HEK293 (cell line): Measurements from ENCODE around the gene TLE1.
A peak's percentile ranks its signal among the peaks of the same experiment; 100 is the strongest.

Experiments used
- CTCF ChIA-PET: fragments of 350-600 bp; formaldehyde crosslinking; extraction: SDS; loops from one replicate; lab custom pipeline; 2021; ENCODE audit warnings: antibody characterized with exemption; lab: Yijun Ruan, JAX
- POLR2A ChIA-PET: fragments of 300-600 bp; formaldehyde crosslinking; extraction: SDS; loops from one replicate; lab custom pipeline; 2020; ENCODE audit warnings: antibody characterized with exemption, inconsistent platforms; lab: Yijun Ruan, JAX
- H3K27ac ChIP-seq: fragments of 200-500 bp; sonication (Bioruptor generic); 2 replicates; pipeline ENCODE4 v1.5.1; 2014; ENCODE audit warnings: low read depth, low read length, control low read depth, inconsistent platforms; ENCODE audit errors: extremely low read depth
- H3K36me3 ChIP-seq, 2 experiments: fragments of 200-500 bp in 1 of 2; sonication (Bioruptor generic) in 1 of 2; 1 replicate in 1 of 2; 2 replicates in 1 of 2; pipeline ENCODE4 v1.5.1; 2014 to 2017; ENCODE audit warnings: inconsistent platforms in 2 of 2, low read length in 2 of 2; ENCODE audit not compliant: control insufficient read depth in 2 of 2, insufficient read depth in 1 of 2
- H3K4me1 ChIP-seq: fragments of 200-500 bp; sonication (Bioruptor generic); 2 replicates; pipeline ENCODE4 v1.5.1; 2014; ENCODE audit warnings: mild to moderate bottlenecking, low read length, inconsistent platforms; ENCODE audit not compliant: control insufficient read depth, insufficient read depth
- H3K4me3 ChIP-seq: 2 replicates; pipeline ENCODE4 v1.5.1; 2011; ENCODE audit warnings: low read depth, mild to moderate bottlenecking, control low read depth, low read length, moderate library complexity
- H3K9me3 ChIP-seq: fragments of 200-500 bp; sonication (Bioruptor generic); 2 replicates; pipeline ENCODE4 v1.5.1; 2014; ENCODE audit warnings: low read depth, low read length, inconsistent platforms; ENCODE audit not compliant: control insufficient read depth, insufficient read depth
- BCL6B ChIP-seq: fragments of 450-650 bp; formaldehyde crosslinking; IDR thresholded peaks from 2 replicates; pipeline ENCODE4 v1.5.1; 2017; ENCODE audit warnings: missing biosample characterization, missing genetic modification characterization
- EGR2 ChIP-seq: fragments of 450-650 bp; formaldehyde crosslinking; IDR thresholded peaks from 2 replicates; pipeline ENCODE4 v1.5.1; 2016; ENCODE audit warnings: low read depth, missing biosample characterization, missing genetic modification characterization
- FEZF1 ChIP-seq: fragments of 450-650 bp; formaldehyde crosslinking; IDR thresholded peaks from 2 replicates; pipeline ENCODE4 v1.5.1; 2016; ENCODE audit warnings: missing biosample characterization, missing genetic modification characterization
- HOXD13 ChIP-seq: sonication (generic); formaldehyde crosslinking; IDR thresholded peaks from 2 replicates; pipeline ENCODE4 v1.8.0; 2022; ENCODE audit warnings: missing genetic modification reagents, borderline replicate concordance
- IKZF3 ChIP-seq: fragments of 450-650 bp; IDR thresholded peaks from 2 replicates; pipeline ENCODE4 v1.5.0; 2018; ENCODE audit warnings: missing biosample characterization, mild to moderate bottlenecking, missing genetic modification characterization, moderate library complexity
- KLF10 ChIP-seq: fragments of 450-650 bp; IDR thresholded peaks from 2 replicates; pipeline ENCODE4 v1.5.1; 2018; ENCODE audit warnings: missing biosample characterization, mild to moderate bottlenecking, missing genetic modification characterization
- KLF7 ChIP-seq: fragments of 450-650 bp; formaldehyde crosslinking; IDR thresholded peaks from 2 replicates; pipeline ENCODE4 v1.5.1; 2016; ENCODE audit warnings: missing biosample characterization, missing genetic modification characterization, borderline replicate concordance
- OSR2 ChIP-seq: fragments of 450-650 bp; formaldehyde crosslinking; IDR thresholded peaks from 2 replicates; pipeline ENCODE4 v1.5.1; 2016; ENCODE audit warnings: missing biosample characterization, missing genetic modification characterization
- TCF7L2 ChIP-seq: IDR thresholded peaks from 2 replicates; pipeline ENCODE4 v1.6.1; 2011; ENCODE audit warnings: low read depth, mild to moderate bottlenecking, inconsistent platforms, low read length, moderate library complexity, borderline replicate concordance
- WT1 ChIP-seq: fragments of 450-650 bp; formaldehyde crosslinking; IDR thresholded peaks from 2 replicates; pipeline ENCODE4 v1.5.1; 2016; ENCODE audit warnings: missing biosample characterization, missing genetic modification characterization
- ZBTB10 ChIP-seq: fragments of 450-650 bp; formaldehyde crosslinking; IDR thresholded peaks from 2 replicates; pipeline ENCODE4 v1.5.1; 2016; ENCODE audit warnings: missing biosample characterization, missing genetic modification characterization
- ZNF292 ChIP-seq: fragments of 450-650 bp; formaldehyde crosslinking; IDR thresholded peaks from 2 replicates; pipeline ENCODE4 v1.5.1; 2016; ENCODE audit warnings: low read depth, missing biosample characterization, missing genetic modification characterization, borderline replicate concordance
- ZNF335 ChIP-seq: fragments of 450-650 bp; formaldehyde crosslinking; conservative IDR thresholded peaks from 2 replicates; pipeline ENCODE4 v1.5.1; 2016; ENCODE audit warnings: missing biosample characterization, missing genetic modification characterization
- ZNF366 ChIP-seq: fragments of 450-650 bp; formaldehyde crosslinking; conservative IDR thresholded peaks from 2 replicates; pipeline ENCODE4 v1.5.1; 2016; ENCODE audit warnings: missing biosample characterization, missing genetic modification characterization
- ZNF426 ChIP-seq: fragments of 450-650 bp; formaldehyde crosslinking; IDR thresholded peaks from 2 replicates; pipeline ENCODE4 v1.5.1; 2017; ENCODE audit warnings: missing biosample characterization, missing genetic modification characterization, mild to moderate bottlenecking, inconsistent platforms, moderate library complexity
- ZNF48 ChIP-seq: fragments of 450-650 bp; formaldehyde crosslinking; IDR thresholded peaks from 2 replicates; pipeline ENCODE4 v1.5.1; 2016; ENCODE audit warnings: missing biosample characterization, missing genetic modification characterization
- ZNF544 ChIP-seq: fragments of 450-650 bp; formaldehyde crosslinking; IDR thresholded peaks from 2 replicates; pipeline ENCODE4 v1.5.0; 2017; ENCODE audit warnings: missing biosample characterization, missing genetic modification characterization
- ZNF558 ChIP-seq: fragments of 450-650 bp; formaldehyde crosslinking; IDR thresholded peaks from 2 replicates; pipeline ENCODE4 v1.5.1; 2016; ENCODE audit warnings: missing biosample characterization, missing genetic modification characterization
- ZNF585B ChIP-seq: fragments of 450-650 bp; formaldehyde crosslinking; IDR thresholded peaks from 2 replicates; pipeline ENCODE4 v1.5.1; 2016; ENCODE audit warnings: missing biosample characterization, missing genetic modification characterization
- ZNF596 ChIP-seq: fragments of 450-650 bp; IDR thresholded peaks from 2 replicates; pipeline ENCODE4 v1.5.0; 2018; ENCODE audit warnings: missing biosample characterization, mild to moderate bottlenecking, missing genetic modification characterization, moderate library complexity
- ZNF843 ChIP-seq: fragments of 450-650 bp; formaldehyde crosslinking; IDR thresholded peaks from 2 replicates; pipeline ENCODE4 v1.5.1; 2016; ENCODE audit warnings: missing biosample characterization, missing genetic modification characterization
- ZXDB ChIP-seq: fragments of 450-650 bp; formaldehyde crosslinking; IDR thresholded peaks from 2 replicates; pipeline ENCODE4 v1.5.1; 2016; ENCODE audit warnings: missing biosample characterization, missing genetic modification characterization
- TF ChIP-seq, protein P1 (sequence below): fragments of 450-650 bp; formaldehyde crosslinking; IDR thresholded peaks from 2 replicates; pipeline ENCODE4 v1.5.1; 2016; ENCODE audit warnings: missing biosample characterization, missing genetic modification characterization
- TF ChIP-seq, protein P2 (sequence below): fragments of 450-650 bp; formaldehyde crosslinking; IDR thresholded peaks from 2 replicates; pipeline ENCODE4 v1.5.1; 2016; ENCODE audit warnings: missing biosample characterization, missing genetic modification characterization, low read depth
- TF ChIP-seq, protein P3 (sequence below): fragments of 450-650 bp; formaldehyde crosslinking; IDR thresholded peaks from 2 replicates; pipeline ENCODE4 v1.5.1; 2017; ENCODE audit warnings: missing biosample characterization, missing genetic modification characterization
- TF ChIP-seq, protein P4 (sequence below): fragments of 450-650 bp; IDR thresholded peaks from 2 replicates; pipeline ENCODE4 v1.5.1; 2018; ENCODE audit warnings: missing biosample characterization, mild to moderate bottlenecking, missing genetic modification characterization

TLE1 gene

DNA sequence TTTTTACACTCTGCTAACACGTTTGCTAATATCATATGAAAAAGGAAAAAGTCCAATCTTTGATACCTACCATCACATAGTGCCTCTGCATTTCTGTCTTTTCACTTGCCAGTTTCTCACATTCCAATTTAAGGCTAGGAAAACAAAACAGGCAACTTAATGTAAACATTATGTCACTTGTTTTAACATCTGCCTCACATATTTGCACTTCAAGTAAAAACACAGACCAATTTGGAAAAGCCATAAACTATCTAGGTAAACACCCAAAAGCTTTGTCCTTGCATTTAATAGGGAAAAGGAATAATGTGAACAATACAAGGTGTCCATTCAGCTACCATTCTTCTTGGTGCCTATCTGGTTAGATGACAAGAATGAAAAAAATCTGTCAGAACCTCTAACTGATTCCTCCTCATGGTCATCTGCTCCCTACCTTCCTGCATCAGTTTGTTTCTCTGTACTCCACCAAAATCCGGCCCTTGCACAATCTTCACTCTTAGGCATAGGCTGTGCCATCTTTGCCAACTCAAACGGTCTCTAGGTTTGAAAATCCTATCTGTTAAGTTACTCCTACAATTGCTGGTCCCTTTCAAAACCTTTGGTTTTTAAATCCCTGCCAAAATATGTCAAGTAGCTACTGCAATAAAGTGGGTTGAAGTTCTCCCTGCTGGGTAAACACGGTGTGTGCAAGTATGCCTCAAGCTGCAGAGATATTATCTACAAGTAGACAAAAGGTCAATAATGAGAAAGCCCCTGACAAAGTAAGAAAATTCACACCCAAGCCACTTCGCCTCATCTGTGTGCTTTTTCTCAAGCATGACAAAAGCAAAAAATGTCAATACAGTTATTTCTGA is 3.4 kb downstream of the TLE1 start:
- H3K9me3 ChIP-seq = no peaks in the 10 kb centered on the region
- H3K36me3 ChIP-seq = peaks cover 11 to 44% of the 10 kb centered on the region in 2 experiments
- ChIA-PET CTCF (interaction anchor here (0.5 to 2.1 kb wide), 17 partner anchors 10 to 1075 kb away, joined by 3 to 7 read pairs (median 3); no protein-coding TSS in a partner anchor), POLR2A (no interaction called here)
- H3K4me3 ChIP-seq = peak overlapping the region; percentile 97
- H3K27ac ChIP-seq = peak overlapping the region; percentile 97
- peaks cover 13% of the 10 kb centered on the region; the same call in 1 of the 2 replicates for H3K4me1 ChIP-seq
- TF ChIP-seq BCL6B = peak; percentile 35; the same call in 1 of the 2 replicates
- TF ChIP-seq EGR2 (tag by site-specific recombination) = no peak
- TF ChIP-seq ZNF426 (tag by site-specific recombination) = no peak
- TF ChIP-seq ZNF596 (tag by site-specific recombination) = no peak
- peak; percentile 32; the same call in 1 of the 2 replicates for TF ChIP-seq WT1 (tag by site-specific recombination)
- TF ChIP-seq ZNF544 = no peak
- TF ChIP-seq, protein P1, sequence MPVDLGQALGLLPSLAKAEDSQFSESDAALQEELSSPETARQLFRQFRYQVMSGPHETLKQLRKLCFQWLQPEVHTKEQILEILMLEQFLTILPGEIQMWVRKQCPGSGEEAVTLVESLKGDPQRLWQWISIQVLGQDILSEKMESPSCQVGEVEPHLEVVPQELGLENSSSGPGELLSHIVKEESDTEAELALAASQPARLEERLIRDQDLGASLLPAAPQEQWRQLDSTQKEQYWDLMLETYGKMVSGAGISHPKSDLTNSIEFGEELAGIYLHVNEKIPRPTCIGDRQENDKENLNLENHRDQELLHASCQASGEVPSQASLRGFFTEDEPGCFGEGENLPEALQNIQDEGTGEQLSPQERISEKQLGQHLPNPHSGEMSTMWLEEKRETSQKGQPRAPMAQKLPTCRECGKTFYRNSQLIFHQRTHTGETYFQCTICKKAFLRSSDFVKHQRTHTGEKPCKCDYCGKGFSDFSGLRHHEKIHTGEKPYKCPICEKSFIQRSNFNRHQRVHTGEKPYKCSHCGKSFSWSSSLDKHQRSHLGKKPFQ = peak; percentile 94
- TF ChIP-seq, protein P2, sequence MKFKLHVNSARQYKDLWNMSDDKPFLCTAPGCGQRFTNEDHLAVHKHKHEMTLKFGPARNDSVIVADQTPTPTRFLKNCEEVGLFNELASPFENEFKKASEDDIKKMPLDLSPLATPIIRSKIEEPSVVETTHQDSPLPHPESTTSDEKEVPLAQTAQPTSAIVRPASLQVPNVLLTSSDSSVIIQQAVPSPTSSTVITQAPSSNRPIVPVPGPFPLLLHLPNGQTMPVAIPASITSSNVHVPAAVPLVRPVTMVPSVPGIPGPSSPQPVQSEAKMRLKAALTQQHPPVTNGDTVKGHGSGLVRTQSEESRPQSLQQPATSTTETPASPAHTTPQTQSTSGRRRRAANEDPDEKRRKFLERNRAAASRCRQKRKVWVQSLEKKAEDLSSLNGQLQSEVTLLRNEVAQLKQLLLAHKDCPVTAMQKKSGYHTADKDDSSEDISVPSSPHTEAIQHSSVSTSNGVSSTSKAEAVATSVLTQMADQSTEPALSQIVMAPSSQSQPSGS = 0 out of 2 replicates have a peak, but pooled peaks have one; percentile 46
- TF ChIP-seq ZNF48 (tag by site-specific recombination) = no peak
- TF ChIP-seq, protein P3, sequence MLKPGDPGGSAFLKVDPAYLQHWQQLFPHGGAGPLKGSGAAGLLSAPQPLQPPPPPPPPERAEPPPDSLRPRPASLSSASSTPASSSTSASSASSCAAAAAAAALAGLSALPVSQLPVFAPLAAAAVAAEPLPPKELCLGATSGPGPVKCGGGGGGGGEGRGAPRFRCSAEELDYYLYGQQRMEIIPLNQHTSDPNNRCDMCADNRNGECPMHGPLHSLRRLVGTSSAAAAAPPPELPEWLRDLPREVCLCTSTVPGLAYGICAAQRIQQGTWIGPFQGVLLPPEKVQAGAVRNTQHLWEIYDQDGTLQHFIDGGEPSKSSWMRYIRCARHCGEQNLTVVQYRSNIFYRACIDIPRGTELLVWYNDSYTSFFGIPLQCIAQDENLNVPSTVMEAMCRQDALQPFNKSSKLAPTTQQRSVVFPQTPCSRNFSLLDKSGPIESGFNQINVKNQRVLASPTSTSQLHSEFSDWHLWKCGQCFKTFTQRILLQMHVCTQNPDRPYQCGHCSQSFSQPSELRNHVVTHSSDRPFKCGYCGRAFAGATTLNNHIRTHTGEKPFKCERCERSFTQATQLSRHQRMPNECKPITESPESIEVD = peak; percentile 86
- TF ChIP-seq, protein P4, sequence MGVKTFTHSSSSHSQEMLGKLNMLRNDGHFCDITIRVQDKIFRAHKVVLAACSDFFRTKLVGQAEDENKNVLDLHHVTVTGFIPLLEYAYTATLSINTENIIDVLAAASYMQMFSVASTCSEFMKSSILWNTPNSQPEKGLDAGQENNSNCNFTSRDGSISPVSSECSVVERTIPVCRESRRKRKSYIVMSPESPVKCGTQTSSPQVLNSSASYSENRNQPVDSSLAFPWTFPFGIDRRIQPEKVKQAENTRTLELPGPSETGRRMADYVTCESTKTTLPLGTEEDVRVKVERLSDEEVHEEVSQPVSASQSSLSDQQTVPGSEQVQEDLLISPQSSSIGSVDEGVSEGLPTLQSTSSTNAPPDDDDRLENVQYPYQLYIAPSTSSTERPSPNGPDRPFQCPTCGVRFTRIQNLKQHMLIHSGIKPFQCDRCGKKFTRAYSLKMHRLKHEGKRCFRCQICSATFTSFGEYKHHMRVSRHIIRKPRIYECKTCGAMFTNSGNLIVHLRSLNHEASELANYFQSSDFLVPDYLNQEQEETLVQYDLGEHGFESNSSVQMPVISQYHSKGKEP (tag by site-specific recombination) = peak; percentile 66; the same call in 1 of the 2 replicates
- no peak for TF ChIP-seq ZNF585B (tag by site-specific recombination)
- peak; percentile 30; the same call in 1 of the 2 replicates for TF ChIP-seq HOXD13 (CRISPR knock-in tag)
- no peak for TF ChIP-seq ZBTB10 (tag by site-specific recombination)
- TF ChIP-seq ZNF558 = no peak
- peak; percentile 46; the same call in 1 of the 2 replicates for TF ChIP-seq IKZF3 (tag by site-specific recombination)
- TF ChIP-seq FEZF1 (tag by site-specific recombination) = peak; percentile 72
- TF ChIP-seq KLF7 (tag by site-specific recombination) = peak; percentile 22; the same call in 1 of the 2 replicates
- TF ChIP-seq ZNF843 = peak; percentile 50
- no peak for TF ChIP-seq ZNF292 (tag by site-specific recombination)
- TF ChIP-seq ZNF335 (tag by site-specific recombination) = peak; percentile 47; the same call in 1 of the 2 replicates
- 0 out of 2 replicates have a peak, but pooled peaks have one; percentile 8 for TF ChIP-seq KLF10 (tag by site-specific recombination)
- TF ChIP-seq ZXDB (tag by site-specific recombination) = peak; percentile 18; the same call in 1 of the 2 replicates
- peak; percentile 61; the same call in 1 of the 2 replicates for TF ChIP-seq OSR2
- TF ChIP-seq TCF7L2 = 0 out of 2 replicates have a peak, but pooled peaks have one; percentile 36
- TF ChIP-seq ZNF366 = peak; percentile 28; the same call in 1 of the 2 replicates
